SH-SY5Y (cell line): Measurements from ENCODE around the gene ATL1.

Experiments used
- GATA2 ChIP-seq: IDR thresholded peaks from 2 replicates; pipeline ENCODE4 v1.6.1; 2011; ENCODE audit warnings: mild to moderate bottlenecking, low read depth, low read length
- GATA3 ChIP-seq: IDR thresholded peaks from 2 replicates; pipeline ENCODE4 v1.6.1; 2011; ENCODE audit warnings: low read depth, mild to moderate bottlenecking, low read length, moderate library complexity

DNA sequence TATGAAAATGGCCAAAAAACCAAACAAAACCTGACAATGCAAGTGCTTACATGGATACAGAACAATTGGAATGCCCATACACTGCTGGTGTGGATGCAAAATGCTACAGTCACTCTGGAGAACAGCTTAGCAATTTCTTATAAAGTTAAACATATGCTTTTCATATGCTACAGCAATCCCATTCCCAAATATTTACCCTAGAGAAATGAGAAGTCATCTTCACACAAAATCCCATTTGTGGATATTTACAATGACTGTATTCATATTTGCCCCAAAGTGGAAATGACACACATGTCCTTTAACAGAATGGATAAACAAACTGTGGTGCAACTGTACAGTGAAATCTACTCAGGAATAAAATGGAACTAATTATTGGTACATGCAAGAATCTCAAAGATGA lies 87.8 kb downstream of the ATL1 start:
- TF ChIP-seq GATA2 (no peak), GATA3 (no peak)
